Activated CD4-positive, alpha-beta T cell treated with anti-CD3 and anti-CD28 coated beads for 4 hours (primary cell): Measurements from ENCODE around the gene LPAR2.
A peak's percentile ranks its signal among the peaks of the same experiment; 100 is the strongest.

ENCODE experiments used
- DNase-seq, 2 donors: peaks; one replicate each; pipeline ENCODE4 v3.0.0-alpha.2; 2020

LPAR2 gene

GRCh38 chr19:19592690-19593089 is 35.3 kb downstream of the LPAR2 start:
- DNase-seq: no peak

- DNase-seq: peak; percentile 73 to 75
These were observed 36.7 kb downstream of the LPAR2 start for GRCh38 chr19:19591133-19591825.

- no peak for DNase-seq
These were observed 39.5 kb downstream of the LPAR2 start for GRCh38 chr19:19588546-19588945.

GRCh38 chr19:19587771-19588170 is 40.2 kb downstream of the LPAR2 start:
- no peak for DNase-seq

- no peak for DNase-seq
These were observed 43.7 kb downstream of the LPAR2 start for GRCh38 chr19:19584356-19584755.

- DNase-seq: no peak
These were observed 45.5 kb downstream of the LPAR2 start for GRCh38 chr19:19582471-19582870.

GRCh38 chr19:19581391-19581790 is 46.6 kb downstream of the LPAR2 start:
- no peak for DNase-seq

- no peak for DNase-seq
These were observed 47.6 kb downstream of the LPAR2 start for GRCh38 chr19:19580418-19580817.

- no peak for DNase-seq
These were observed 48.3 kb downstream of the LPAR2 start for GRCh38 chr19:19579533-19580361.

- DNase-seq: no peak
These were observed 49.8 kb downstream of the LPAR2 start for GRCh38 chr19:19578252-19578651.

- no peak for DNase-seq
These were observed 52.6 kb downstream of the LPAR2 start for GRCh38 chr19:19575411-19575810.
